Measurements from ENCODE around the gene GAPDH.

GRCh38 chr12:6546016-6546415 lies 11.7 kb downstream of the GAPDH start:
- TF ChIP-seq, protein P1, sequence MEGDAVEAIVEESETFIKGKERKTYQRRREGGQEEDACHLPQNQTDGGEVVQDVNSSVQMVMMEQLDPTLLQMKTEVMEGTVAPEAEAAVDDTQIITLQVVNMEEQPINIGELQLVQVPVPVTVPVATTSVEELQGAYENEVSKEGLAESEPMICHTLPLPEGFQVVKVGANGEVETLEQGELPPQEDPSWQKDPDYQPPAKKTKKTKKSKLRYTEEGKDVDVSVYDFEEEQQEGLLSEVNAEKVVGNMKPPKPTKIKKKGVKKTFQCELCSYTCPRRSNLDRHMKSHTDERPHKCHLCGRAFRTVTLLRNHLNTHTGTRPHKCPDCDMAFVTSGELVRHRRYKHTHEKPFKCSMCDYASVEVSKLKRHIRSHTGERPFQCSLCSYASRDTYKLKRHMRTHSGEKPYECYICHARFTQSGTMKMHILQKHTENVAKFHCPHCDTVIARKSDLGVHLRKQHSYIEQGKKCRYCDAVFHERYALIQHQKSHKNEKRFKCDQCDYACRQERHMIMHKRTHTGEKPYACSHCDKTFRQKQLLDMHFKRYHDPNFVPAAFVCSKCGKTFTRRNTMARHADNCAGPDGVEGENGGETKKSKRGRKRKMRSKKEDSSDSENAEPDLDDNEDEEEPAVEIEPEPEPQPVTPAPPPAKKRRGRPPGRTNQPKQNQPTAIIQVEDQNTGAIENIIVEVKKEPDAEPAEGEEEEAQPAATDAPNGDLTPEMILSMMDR (IDR thresholded peaks at IDR 0.05): no peak
- no peak for TF ChIP-seq POLR2A (IDR thresholded peaks at IDR 0.05)

Data from transverse colon (tissue), 3 donors.